CD14-positive monocyte (primary cell): Measurements from ENCODE around the gene SERPINB5. TPM values are rescaled to one million over a fixed set of nuclear protein-coding genes. Genes with fewer than 3 reads are reported as not detected.

ENCODE experiments used
- DNase-seq, 3 donors: peaks; one replicate each; pipeline ENCODE4 v3.0.0-alpha.2; 2011 to 2022
- H2AFZ ChIP-seq: 2 replicates; pipeline ENCODE4 v1.6.0; 2012; ENCODE audit warnings: mild to moderate bottlenecking, low read depth, low read length, inconsistent platforms; ENCODE audit not compliant: insufficient read depth, poor library complexity, severe bottlenecking
- H3K27ac ChIP-seq, 2 donors: 1 replicate in 1 of 2; 2 replicates in 1 of 2; pipeline ENCODE4 v1.5.1; 2012 to 2013; ENCODE audit warnings: low read length in 2 of 2, control low read depth in 1 of 2, inconsistent platforms in 1 of 2, low read depth in 1 of 2, mild to moderate bottlenecking in 1 of 2
- H3K27me3 ChIP-seq, 2 donors: one replicate each; pipeline versions ENCODE4 v1.6.0 to v1.6.1; 2011 to 2013; ENCODE audit warnings: low read length in 2 of 2; ENCODE audit not compliant: control insufficient read depth in 2 of 2, insufficient read depth in 2 of 2
- H3K36me3 ChIP-seq, 2 donors: replicated peaks in 1 of 2; 1 replicate in 1 of 2; 2 replicates in 1 of 2; pipeline versions ENCODE4 v1.5.1 to v1.6.1; 2012 to 2013; ENCODE audit warnings: low read length in 2 of 2, control low read depth in 1 of 2, inconsistent platforms in 1 of 2, mild to moderate bottlenecking in 1 of 2; ENCODE audit not compliant: insufficient read depth in 2 of 2, control insufficient read depth in 1 of 2
- H3K4me1 ChIP-seq, 2 donors: 1 replicate in 1 of 2; 2 replicates in 1 of 2; pipeline versions ENCODE4 v1.5.1 to v1.6.1; 2012 to 2013; ENCODE audit warnings: low read length in 2 of 2, control low read depth in 1 of 2, inconsistent platforms in 1 of 2, mild to moderate bottlenecking in 1 of 2, moderate library complexity in 1 of 2; ENCODE audit not compliant: insufficient read depth in 2 of 2, control insufficient read depth in 1 of 2
- H3K4me2 ChIP-seq: replicated peaks from 2 replicates; pipeline ENCODE3; 2012; ENCODE audit warnings: low read length, moderate library complexity, mild to moderate bottlenecking; ENCODE audit not compliant: poor library complexity, severe bottlenecking; ENCODE audit errors: extremely low read depth
- H3K4me3 ChIP-seq, 3 experiments: fragments of 200-600 bp in 1 of 3; sonication (generic) in 1 of 3; replicated peaks in 1 of 3; 1 replicate in 2 of 3; 2 replicates in 1 of 3; pipeline ENCODE4 v1.5.1; 2011 to 2013; ENCODE audit warnings: low read length in 3 of 3, mild to moderate bottlenecking in 3 of 3, control low read depth in 2 of 3, low read depth in 2 of 3, inconsistent platforms in 1 of 3, moderate library complexity in 1 of 3
- H3K79me2 ChIP-seq: 2 replicates; pipeline ENCODE4 v1.6.0; 2012; ENCODE audit warnings: mild to moderate bottlenecking, control low read depth, inconsistent platforms, low read length, moderate library complexity; ENCODE audit not compliant: insufficient read depth
- H3K9ac ChIP-seq: 2 replicates; pipeline ENCODE4 v1.6.0; 2017; ENCODE audit warnings: low read length, mild to moderate bottlenecking; ENCODE audit not compliant: insufficient read depth, poor library complexity, severe bottlenecking
- H3K9me3 ChIP-seq, 2 donors: replicated peaks in 1 of 2; 1 replicate in 1 of 2; 2 replicates in 1 of 2; pipeline versions ENCODE4 v1.5.1 to v1.6.1; 2012 to 2013; ENCODE audit warnings: low read length in 2 of 2, control low read depth in 1 of 2; ENCODE audit not compliant: control insufficient read depth in 1 of 2, insufficient read depth in 1 of 2
- H4K20me1 ChIP-seq: 2 replicates; pipeline ENCODE4 v1.6.0; 2012; ENCODE audit warnings: mild to moderate bottlenecking, low read length, control low read depth, moderate library complexity; ENCODE audit not compliant: insufficient read depth
- H3K27ac Mint-ChIP-seq, 7 donors: one replicate each; pipeline ENCODE4 v1.8.0; 2020; ENCODE audit warnings: mild to moderate bottlenecking in 7 of 7, mixed read lengths in 7 of 7, moderate library complexity in 6 of 7, inconsistent platforms in 2 of 7
- H3K27me3 Mint-ChIP-seq, 3 donors: one replicate each; pipeline ENCODE4 v1.8.0; 2021 to 2022; ENCODE audit warnings: low read depth in 3 of 3, mild to moderate bottlenecking in 3 of 3, mixed read lengths in 3 of 3, moderate library complexity in 3 of 3, inconsistent platforms in 1 of 3
- H3K36me3 Mint-ChIP-seq, 2 donors: one replicate each; pipeline ENCODE4 v1.8.0; 2020; ENCODE audit warnings: mixed read lengths in 2 of 2, inconsistent platforms in 1 of 2, mild to moderate bottlenecking in 1 of 2
- H3K4me1 Mint-ChIP-seq: one replicate; pipeline ENCODE4 v1.8.0; 2020; ENCODE audit warnings: mild to moderate bottlenecking, mixed read lengths
- H3K4me3 Mint-ChIP-seq, 2 donors: one replicate each; pipeline ENCODE4 v1.8.0; 2020; ENCODE audit warnings: mild to moderate bottlenecking in 2 of 2, mixed read lengths in 2 of 2, moderate library complexity in 1 of 2
- H3K9me3 Mint-ChIP-seq, 7 donors: one replicate each; pipeline ENCODE4 v1.8.0; 2020 to 2022; ENCODE audit warnings: mixed read lengths in 7 of 7, mild to moderate bottlenecking in 6 of 7, moderate library complexity in 6 of 7, inconsistent platforms in 2 of 7
- WGBS: methylation state at CpG from one replicate; pipeline ENCODE4 v1.1.5; 2013; ENCODE audit warnings: missing lambda C conversion rate; ENCODE audit not compliant: insufficient coverage; 5-methylcytosine and 5-hydroxymethylcytosine counted together
- intact Hi-C, 2 donors: fragments of 100-400 bp; cut with micrococcal nuclease; formaldehyde crosslinking; loops; one replicate each; pipeline versions ENCODE4 v1.15.0 to v1.15.1; 2023
- polyA plus RNA-seq, 3 donors: library from polyadenylated mRNA; depleted of rRNA in 1 of 3; unstranded in 2 of 3; stranded (reverse) in 1 of 3; fragments of 300-500 nt in 2 of 3; fragments of >200 nt in 1 of 3; fragmentation: Illumina TruSeq in 2 of 3; gene quantifications; 1 replicate in 2 of 3; 2 replicates in 1 of 3; pipeline ENCODE4 v1.2.3, GENCODE V29; 2012 to 2021
- TF ChIP-seq, protein P1 (sequence below): fragments of 200-600 bp; IDR thresholded peaks from one replicate; pipeline ENCODE4 v1.8.0; 2022; ENCODE audit warnings: antibody characterized with exemption, mild to moderate bottlenecking

Gene SERPINB5
- polyA plus RNA-seq, 3 donors: not detected

DNA sequence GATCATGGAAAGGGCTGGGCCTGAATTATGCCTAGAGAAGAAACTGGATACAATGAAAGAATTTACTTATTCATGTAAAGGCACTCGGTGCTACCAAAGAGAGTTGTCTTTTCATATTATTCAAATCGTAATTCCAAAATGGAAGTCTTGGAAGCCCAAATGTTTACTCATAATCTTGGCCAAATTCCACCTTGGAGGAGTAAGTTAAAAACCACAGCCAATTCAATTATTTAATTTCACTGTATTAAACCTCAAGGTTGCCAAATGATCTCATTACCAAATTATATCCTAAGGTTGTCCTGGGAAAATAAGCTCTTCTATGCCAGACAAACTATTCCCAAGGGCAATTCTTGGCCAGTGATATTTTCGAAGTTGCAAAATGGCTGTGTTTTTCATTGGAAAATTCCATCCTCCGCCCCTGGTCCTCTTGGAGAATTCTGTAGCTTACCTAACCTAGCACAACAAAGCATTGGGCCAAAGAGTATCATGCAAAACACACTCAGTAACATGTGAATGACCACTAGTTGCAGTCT, 43.4 kb upstream of the SERPINB5 start:
- WGBS: 100% methylated on average over 1 of the region's 4 CpGs
- no peak for DNase-seq

DNA sequence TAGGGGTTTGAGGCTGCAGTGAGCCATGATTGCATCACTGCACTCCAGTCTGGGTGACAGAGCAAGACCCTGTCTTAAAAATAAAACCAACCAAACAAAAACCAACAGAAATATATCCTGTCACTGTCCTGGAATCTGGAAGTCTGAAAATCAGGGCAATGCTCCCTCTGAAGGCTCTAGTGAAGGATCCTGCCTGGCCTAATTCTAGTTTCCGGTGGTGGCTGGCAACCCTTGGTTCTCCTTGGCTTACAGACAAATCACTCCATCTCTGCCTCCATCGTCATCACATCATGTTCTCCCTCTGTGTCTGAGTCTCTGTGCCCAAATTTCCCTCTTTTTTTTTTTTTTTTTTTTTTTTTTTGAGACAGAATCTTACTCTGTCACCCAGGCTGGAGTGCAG, 38.6 kb upstream of the SERPINB5 start:
- no peak for DNase-seq
- peak overlapping the region; percentile 42 for H2AFZ ChIP-seq
- no peaks in the 10 kb centered on the region for H3K9me3 ChIP-seq
- H3K4me3 ChIP-seq: no peak overlapping the region
- Mint-ChIP-seq H3K27me3 (peaks cover 0 to 9% (median 0%) of the 10 kb centered on the region in 3 donors), H3K27ac (peak overlapping the region in 1 of 7 donors; percentile 49), H3K9me3 (peaks cover 0 to 2% (median 0%) of the 10 kb centered on the region in 7 donors), H3K4me3 (no peak overlapping the region), H3K4me1 (peaks cover 25% of the 10 kb centered on the region), H3K36me3 (no peaks in the 10 kb centered on the region)
- 100% methylated on average over 2 of the region's 2 CpGs for WGBS
- intact Hi-C loops: loop anchor here (5.0 to 10.0 kb wide), 2 partner anchors 303 to 421 kb away; no protein-coding TSS in a partner anchor
- no peaks in the 10 kb centered on the region for H4K20me1 ChIP-seq
- H3K27me3 ChIP-seq: no peaks in the 10 kb centered on the region
- no peak overlapping the region for H3K27ac ChIP-seq
- H3K36me3 ChIP-seq: no peaks in the 10 kb centered on the region
- TF ChIP-seq, protein P1, sequence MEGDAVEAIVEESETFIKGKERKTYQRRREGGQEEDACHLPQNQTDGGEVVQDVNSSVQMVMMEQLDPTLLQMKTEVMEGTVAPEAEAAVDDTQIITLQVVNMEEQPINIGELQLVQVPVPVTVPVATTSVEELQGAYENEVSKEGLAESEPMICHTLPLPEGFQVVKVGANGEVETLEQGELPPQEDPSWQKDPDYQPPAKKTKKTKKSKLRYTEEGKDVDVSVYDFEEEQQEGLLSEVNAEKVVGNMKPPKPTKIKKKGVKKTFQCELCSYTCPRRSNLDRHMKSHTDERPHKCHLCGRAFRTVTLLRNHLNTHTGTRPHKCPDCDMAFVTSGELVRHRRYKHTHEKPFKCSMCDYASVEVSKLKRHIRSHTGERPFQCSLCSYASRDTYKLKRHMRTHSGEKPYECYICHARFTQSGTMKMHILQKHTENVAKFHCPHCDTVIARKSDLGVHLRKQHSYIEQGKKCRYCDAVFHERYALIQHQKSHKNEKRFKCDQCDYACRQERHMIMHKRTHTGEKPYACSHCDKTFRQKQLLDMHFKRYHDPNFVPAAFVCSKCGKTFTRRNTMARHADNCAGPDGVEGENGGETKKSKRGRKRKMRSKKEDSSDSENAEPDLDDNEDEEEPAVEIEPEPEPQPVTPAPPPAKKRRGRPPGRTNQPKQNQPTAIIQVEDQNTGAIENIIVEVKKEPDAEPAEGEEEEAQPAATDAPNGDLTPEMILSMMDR: no peak
- H3K79me2 ChIP-seq: no peaks in the 10 kb centered on the region
- no peak overlapping the region for H3K9ac ChIP-seq
- H3K4me2 ChIP-seq: no peak overlapping the region
- H3K4me1 ChIP-seq: peaks cover 20% of the 10 kb centered on the region in 2 donors

More for the DNA sequence above, 43.4 kb upstream of the SERPINB5 start:
- no peak overlapping the region for H3K4me2 ChIP-seq
- H3K27me3 ChIP-seq: peaks cover 0 to 3% of the 10 kb centered on the region in 2 donors
- TF ChIP-seq, protein P1: no peak
- no peak overlapping the region for H3K27ac ChIP-seq
- no peak overlapping the region for H3K4me3 Mint-ChIP-seq
- no peaks in the 10 kb centered on the region for H3K36me3 Mint-ChIP-seq
- H2AFZ ChIP-seq: no peak overlapping the region
- no peak overlapping the region for H3K27ac Mint-ChIP-seq
- H3K4me3 ChIP-seq: no peak overlapping the region
- H4K20me1 ChIP-seq: no peaks in the 10 kb centered on the region
- H3K27me3 Mint-ChIP-seq: peaks cover 0 to 9% (median 0%) of the 10 kb centered on the region in 3 donors
- intact Hi-C loops: loop anchor here in 1 of 2 donors (10.0 kb wide), 1 partner anchor 299 kb away; no protein-coding TSS in a partner anchor
- no peaks in the 10 kb centered on the region for H3K9me3 ChIP-seq
- H3K9ac ChIP-seq: no peak overlapping the region
- H3K4me1 ChIP-seq: no peaks in the 10 kb centered on the region
- H3K9me3 Mint-ChIP-seq: no peaks in the 10 kb centered on the region
- H3K4me1 Mint-ChIP-seq: peaks cover 2% of the 10 kb centered on the region
- no peaks in the 10 kb centered on the region for H3K79me2 ChIP-seq
- no peaks in the 10 kb centered on the region for H3K36me3 ChIP-seq
